Stimulated activated CD4-positive, alpha-beta T cell treated with anti-CD3 and anti-CD28 coated beads, Interleukin-1b, Interleukin-23, amount 100 ng/mL, for 48 hours (primary cell): ENCODE measurements around the gene CASK.
A peak's percentile ranks its signal among the peaks of the same experiment; 100 is the strongest.
"Not testable (repeated sequence)": the region's sequence is repeated elsewhere in the genome, so short reads cannot be mapped to it uniquely, and the experiment has no call there.

Source experiments
- DNase-seq: peaks from one replicate; pipeline ENCODE4 v3.0.0-alpha.2; 2020

Gene CASK

GRCh38 chrX:41684138-41684537 is 239.2 kb downstream of the CASK start:
- DNase-seq, result no peak

GRCh38 chrX:41677183-41678060 is 245.9 kb downstream of the CASK start:
- no peak for DNase-seq

GRCh38 chrX:41676361-41676760 is 247.0 kb downstream of the CASK start:
- not testable (repeated sequence) for DNase-seq

GRCh38 chrX:41672643-41673042 is 250.7 kb downstream of the CASK start:
- no peak for DNase-seq

- no peak for DNase-seq
Measured at GRCh38 chrX:41671082-41671481, 252.3 kb downstream of the CASK start.

GRCh38 chrX:41670112-41670511 is 253.2 kb downstream of the CASK start:
- DNase-seq, result no peak

GRCh38 chrX:41667631-41668030 is 255.7 kb downstream of the CASK start:
- DNase-seq, result no peak

GRCh38 chrX:41666251-41666650 is 257.1 kb downstream of the CASK start:
- DNase-seq, result no peak

GRCh38 chrX:41665686-41666085 is 257.7 kb downstream of the CASK start:
- DNase-seq, result no peak

- DNase-seq, result no peak
Measured at GRCh38 chrX:41664908-41665307, 258.4 kb downstream of the CASK start.

GRCh38 chrX:41664375-41664901 is 258.9 kb downstream of the CASK start:
- peak; percentile 6 for DNase-seq

GRCh38 chrX:41661366-41662095 is 261.8 kb downstream of the CASK start:
- DNase-seq, result no peak

- no peak for DNase-seq
Measured at GRCh38 chrX:41655631-41656030, 267.7 kb downstream of the CASK start.

- no peak for DNase-seq
Measured at GRCh38 chrX:41655101-41655500, 268.3 kb downstream of the CASK start.

- no peak for DNase-seq
Measured at GRCh38 chrX:41653125-41653524, 270.2 kb downstream of the CASK start.

GRCh38 chrX:41646201-41646600 is 277.2 kb downstream of the CASK start:
- not testable (repeated sequence) for DNase-seq

- no peak for DNase-seq
Measured at GRCh38 chrX:41634284-41634683, 289.1 kb downstream of the CASK start.

GRCh38 chrX:41630091-41630490 is 293.3 kb downstream of the CASK start:
- no peak for DNase-seq

GRCh38 chrX:41629539-41629938 is 293.8 kb downstream of the CASK start:
- DNase-seq, result no peak

- DNase-seq, result no peak
Measured at GRCh38 chrX:41621222-41621723, 302.1 kb downstream of the CASK start.

GRCh38 chrX:41619221-41619620 is 304.1 kb downstream of the CASK start:
- DNase-seq, result no peak

GRCh38 chrX:41616935-41617334 is 306.4 kb downstream of the CASK start:
- DNase-seq, result no peak

GRCh38 chrX:41616255-41616654 is 307.1 kb downstream of the CASK start:
- DNase-seq, result no peak

GRCh38 chrX:41608244-41608643 is 315.1 kb downstream of the CASK start:
- DNase-seq, result no peak
